HG03378 (cell line): ENCODE data around the gene TRPM5.

Experiments
- ATAC-seq: cut with Tn5 transposase; IDR thresholded peaks from one replicate; pipeline ENCODE4 v1.9.1; 2021; ENCODE audit warnings: mild to moderate bottlenecking, moderate library complexity; ENCODE audit not compliant: unreplicated experiment

Gene TRPM5

GRCh38 chr11:2406878-2407410 is 37.4 kb downstream of the TRPM5 start:
- ATAC-seq: no peak

DNA sequence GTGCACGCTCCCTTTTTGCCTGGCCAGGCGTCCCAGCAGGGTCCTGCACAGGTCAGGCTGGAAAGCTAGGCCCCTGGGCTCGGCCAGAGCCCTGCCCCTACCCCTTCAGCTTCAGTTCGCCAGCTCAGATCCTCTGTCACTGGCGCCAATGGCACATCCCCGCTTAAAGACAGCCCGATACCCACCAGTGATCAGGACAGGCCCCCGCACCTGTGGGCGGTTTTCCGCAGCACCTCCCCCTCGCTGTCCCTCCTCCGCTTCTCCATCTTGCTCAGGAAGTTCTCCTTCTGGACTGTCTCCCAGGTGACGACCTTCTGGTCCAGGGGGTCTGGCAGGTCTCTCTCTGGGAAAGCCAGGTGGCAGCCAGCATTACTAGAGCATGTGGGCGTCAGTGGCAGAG is 37.9 kb downstream of the TRPM5 start:
- no peak for ATAC-seq

GRCh38 chr11:2404735-2405196 is 39.5 kb downstream of the TRPM5 start:
- ATAC-seq: no peak

DNA sequence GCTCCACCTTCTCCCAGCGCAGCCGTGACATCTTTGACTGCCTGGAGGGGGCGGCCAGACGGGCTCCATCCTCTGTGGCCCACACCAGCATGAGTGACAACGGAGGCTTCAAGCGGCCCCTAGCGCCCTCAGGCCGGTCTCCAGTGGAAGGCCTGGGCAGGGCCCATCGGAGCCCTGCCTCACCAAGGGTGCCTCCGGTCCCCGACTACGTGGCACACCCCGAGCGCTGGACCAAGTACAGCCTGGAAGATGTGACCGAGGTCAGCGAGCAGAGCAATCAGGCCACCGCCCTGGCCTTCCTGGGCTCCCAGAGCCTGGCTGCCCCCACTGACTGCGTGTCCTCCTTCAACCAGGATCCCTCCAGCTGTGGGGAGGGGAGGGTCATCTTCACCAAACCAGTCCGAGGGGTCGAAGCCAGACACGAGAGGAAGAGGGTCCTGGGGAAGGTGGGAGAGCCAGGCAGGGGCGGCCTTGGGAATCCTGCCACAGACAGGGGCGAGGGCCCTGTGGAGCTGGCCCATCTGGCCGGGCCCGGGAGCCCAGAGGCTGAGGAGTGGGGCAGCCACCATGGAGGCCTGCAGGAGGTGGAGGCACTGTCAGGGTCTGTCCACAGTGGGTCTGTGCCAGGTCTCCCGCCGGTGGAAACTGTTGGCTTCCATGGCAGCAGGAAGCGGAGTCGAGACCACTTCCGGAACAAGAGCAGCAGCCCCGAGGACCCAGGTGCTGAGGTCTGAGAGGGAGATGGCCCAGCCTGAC is 41.2 kb downstream of the TRPM5 start:
- no peak for ATAC-seq

- ATAC-seq: no peak
Observed at GRCh38 chr11:2402106-2402505, 42.2 kb downstream of the TRPM5 start.

DNA sequence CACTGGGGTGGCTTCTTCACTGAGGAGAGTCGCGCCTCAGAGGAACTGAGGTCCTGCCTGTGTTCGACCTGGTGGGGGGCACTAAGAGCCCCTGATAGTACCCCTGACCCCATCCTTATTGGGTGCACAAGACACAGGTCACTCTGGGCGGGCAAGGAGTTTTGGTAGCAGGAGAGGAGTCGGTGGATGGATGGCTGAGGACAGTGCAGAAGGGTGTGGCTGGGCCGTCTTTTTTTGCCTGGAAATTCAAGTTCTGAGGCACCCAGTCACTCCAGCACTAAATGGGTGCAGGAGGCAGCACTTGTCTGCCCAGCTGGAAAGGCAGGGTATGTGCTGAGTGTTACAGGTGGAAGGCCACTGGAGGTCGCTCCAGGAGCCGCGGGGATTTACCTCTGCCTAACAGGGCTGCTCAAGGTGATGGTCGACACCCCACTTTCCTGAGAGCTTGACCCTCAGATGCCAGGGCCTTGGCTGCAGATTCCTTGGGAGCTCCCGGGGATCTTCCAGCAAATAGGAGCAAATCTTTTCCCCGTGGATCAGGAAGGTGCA is 42.8 kb downstream of the TRPM5 start:
- no peak for ATAC-seq

DNA sequence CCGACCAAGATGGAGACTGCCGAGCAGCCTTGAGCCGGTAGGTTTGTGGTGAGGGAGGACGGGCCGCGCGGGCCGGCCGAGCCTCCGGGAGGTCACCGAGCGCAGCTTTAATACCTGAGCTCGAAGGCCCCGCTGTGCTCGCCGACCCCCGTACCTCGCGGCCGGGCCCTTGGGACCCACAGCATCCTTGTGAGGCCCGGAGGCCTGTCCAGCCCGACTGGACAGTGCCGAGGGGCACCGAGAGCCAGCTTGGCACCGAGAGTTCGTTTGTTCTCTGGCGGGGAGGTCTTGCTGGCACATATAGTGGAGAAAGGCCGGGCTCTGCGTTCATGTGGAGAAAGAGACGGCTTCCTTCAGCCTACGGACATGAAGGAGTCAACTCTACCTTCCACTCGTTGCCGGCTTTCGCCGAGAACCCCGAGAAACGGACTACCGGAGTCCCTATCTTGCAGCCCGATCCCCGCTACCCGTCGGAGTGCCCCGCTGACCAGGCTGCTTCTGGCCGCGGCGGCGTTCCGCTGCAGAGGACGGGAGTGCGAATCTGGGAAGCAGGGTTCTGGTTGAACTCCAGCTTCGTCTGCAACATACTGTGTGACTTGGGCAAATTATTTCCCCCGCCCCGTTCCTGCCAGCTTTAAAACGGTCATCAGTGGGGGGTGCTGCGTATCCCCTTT is 43.4 kb downstream of the TRPM5 start:
- peak; percentile 6 for ATAC-seq

GRCh38 chr11:2400069-2400761 is 44.1 kb downstream of the TRPM5 start, which contains the start of gene TSSC4:
TSS of gene TSSC4 (plus strand) at chr11:2400750. CDS start at chr11:2402634, 1,884 bp downstream.
- peak; percentile 77 for ATAC-seq

- peak; percentile 4 for ATAC-seq
Observed at GRCh38 chr11:2399488-2400068, 44.7 kb downstream of the TRPM5 start.

- no peak for ATAC-seq
Observed at GRCh38 chr11:2398664-2399355, 45.5 kb downstream of the TRPM5 start.

GRCh38 chr11:2397005-2397404 is 47.3 kb downstream of the TRPM5 start:
- no peak for ATAC-seq

GRCh38 chr11:2396471-2396870 is 47.8 kb downstream of the TRPM5 start:
- ATAC-seq: no peak

DNA sequence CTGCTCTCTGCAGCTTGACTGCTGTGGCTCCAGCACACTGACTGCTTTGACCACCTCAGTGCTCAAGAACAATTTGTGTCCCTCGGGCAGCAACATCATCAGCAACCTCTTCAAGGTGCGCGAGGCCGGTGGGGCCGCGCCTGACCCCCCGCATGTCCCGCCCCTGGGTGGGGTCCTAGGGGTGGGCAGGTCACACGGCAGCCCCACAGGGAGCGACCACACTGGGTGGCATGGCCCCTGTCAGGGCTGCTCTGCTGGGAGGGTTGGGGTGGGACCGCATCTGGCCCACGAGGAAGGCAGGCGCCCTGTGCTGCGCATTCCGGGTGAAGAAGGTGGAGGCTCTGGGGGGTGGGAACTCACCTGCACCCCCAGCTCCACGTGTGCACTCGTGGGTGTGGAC is 48.5 kb downstream of the TRPM5 start:
- ATAC-seq: no peak

DNA sequence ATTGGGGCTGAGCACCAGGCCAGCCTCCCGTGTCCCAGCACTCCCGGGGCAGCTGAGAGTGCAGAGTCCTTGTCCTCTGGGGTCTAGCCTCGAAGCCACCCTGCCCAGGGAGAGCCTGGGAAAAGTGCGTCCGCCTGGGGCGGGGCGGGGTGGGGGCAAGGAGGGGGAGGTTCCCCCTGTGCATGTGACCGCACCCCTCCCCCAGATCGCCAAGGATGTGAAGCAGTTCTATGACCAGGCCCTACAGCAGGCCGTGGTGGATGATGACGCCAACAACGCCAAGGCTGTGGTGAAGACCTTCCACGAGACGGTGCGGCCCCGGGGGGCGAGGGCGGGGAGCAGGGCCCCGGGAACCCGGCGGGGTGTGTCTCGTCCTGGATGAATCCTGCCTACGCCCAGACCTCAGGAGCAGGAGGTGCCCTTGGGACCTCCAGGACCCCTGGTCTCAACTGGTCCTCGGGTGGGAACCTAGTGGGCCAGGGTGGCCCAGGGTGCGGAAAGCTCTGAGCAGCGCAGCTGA is 49.0 kb downstream of the TRPM5 start:
- ATAC-seq: no peak

DNA sequence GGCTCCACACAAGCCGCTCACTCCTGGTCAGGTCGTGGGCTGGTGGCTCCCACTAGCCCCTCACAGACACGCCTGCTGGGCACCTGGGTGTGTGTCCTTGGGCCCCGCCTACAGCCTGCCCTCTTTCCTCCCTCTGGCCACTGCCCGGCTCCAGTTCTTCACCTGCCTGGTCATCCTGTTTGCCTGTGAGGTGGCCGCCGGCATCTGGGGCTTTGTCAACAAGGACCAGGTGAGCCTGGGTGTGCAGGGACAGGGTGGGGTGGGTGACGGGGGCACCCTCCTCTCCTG is 49.6 kb downstream of the TRPM5 start:
- no peak for ATAC-seq
